ENCODE measurements around the gene LIMS2. TPM values are rescaled to one million over a fixed set of nuclear protein-coding genes. Genes with fewer than 3 reads are reported as not detected.

LIMS2 gene
- total RNA-seq, 1 experiment from 2014 or later: 0.51 TPM

Other genes with a start within 250 kb of the LIMS2 start
- gene IWS1, start 149.0 kb downstream of the LIMS2 start, total RNA-seq (2014; rRNA removed; shearing (Covaris generic)): 54.6 and 98.3 TPM in 2 replicates
- 0.27 and 0.91 TPM in 2 replicates for gene MYO7B, start 139.8 kb downstream of the LIMS2 start, total RNA-seq (2014; rRNA removed; shearing (Covaris generic))
- not detected in 2 replicates for gene GPR17, start 29.4 kb downstream of the LIMS2 start, total RNA-seq (2014; rRNA removed; shearing (Covaris generic))
- gene SFT2D3, start 26.0 kb upstream of the LIMS2 start, total RNA-seq (2014; rRNA removed; shearing (Covaris generic)): 6.0 and 6.1 TPM in 2 replicates
- gene WDR33, start 135.6 kb upstream of the LIMS2 start, total RNA-seq (2014; rRNA removed; shearing (Covaris generic)): 21.9 and 26.0 TPM in 2 replicates
- gene POLR2D, start 182.6 kb upstream of the LIMS2 start, total RNA-seq (2014; rRNA removed; shearing (Covaris generic)): 19.1 and 33.3 TPM in 2 replicates
- gene AMMECR1L, start 210.4 kb upstream of the LIMS2 start, total RNA-seq (2014; rRNA removed; shearing (Covaris generic)): 11.9 and 12.1 TPM in 2 replicates